ENCODE measurements around the gene TRIM14.
"Not testable (repeated sequence)": the region's sequence is repeated elsewhere in the genome, so short reads cannot be mapped to it uniquely, and the experiment has no call there.

Gene TRIM14

DNA sequence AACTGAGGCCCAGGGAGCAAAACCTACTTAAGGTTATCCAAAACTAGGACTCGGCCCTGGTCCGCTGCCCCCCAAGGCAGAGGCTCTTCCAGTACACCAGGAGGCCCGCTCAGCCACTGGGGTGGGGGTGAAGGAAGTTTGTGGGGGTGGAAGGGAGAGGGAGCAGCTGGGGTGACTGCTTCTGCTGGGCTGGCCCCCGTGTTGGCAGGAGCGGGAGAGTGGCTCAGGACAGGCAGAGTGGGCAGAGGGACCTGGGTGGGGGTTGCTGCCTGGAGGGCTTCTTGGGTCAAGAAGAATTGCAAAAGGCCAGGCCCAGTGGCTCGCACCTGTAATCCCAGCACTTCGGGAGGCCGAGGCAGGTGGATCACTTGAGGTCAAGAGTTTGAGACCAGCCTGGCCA is 8.2 kb upstream of the TRIM14 start:
- TF ChIP-seq, protein P1, sequence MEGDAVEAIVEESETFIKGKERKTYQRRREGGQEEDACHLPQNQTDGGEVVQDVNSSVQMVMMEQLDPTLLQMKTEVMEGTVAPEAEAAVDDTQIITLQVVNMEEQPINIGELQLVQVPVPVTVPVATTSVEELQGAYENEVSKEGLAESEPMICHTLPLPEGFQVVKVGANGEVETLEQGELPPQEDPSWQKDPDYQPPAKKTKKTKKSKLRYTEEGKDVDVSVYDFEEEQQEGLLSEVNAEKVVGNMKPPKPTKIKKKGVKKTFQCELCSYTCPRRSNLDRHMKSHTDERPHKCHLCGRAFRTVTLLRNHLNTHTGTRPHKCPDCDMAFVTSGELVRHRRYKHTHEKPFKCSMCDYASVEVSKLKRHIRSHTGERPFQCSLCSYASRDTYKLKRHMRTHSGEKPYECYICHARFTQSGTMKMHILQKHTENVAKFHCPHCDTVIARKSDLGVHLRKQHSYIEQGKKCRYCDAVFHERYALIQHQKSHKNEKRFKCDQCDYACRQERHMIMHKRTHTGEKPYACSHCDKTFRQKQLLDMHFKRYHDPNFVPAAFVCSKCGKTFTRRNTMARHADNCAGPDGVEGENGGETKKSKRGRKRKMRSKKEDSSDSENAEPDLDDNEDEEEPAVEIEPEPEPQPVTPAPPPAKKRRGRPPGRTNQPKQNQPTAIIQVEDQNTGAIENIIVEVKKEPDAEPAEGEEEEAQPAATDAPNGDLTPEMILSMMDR (IDR thresholded peaks at IDR 0.05; ENCODE audit: unreplicated experiment in 3 of 3): no peak
- Mint-ChIP-seq H3K4me3 (no peak overlapping the region), H3K27ac (no peak overlapping the region), H3K36me3 (ENCODE audit: low read depth) (no peaks in the 10 kb centered on the region), H3K4me1 (no peaks in the 10 kb centered on the region), H3K9me3 (no peaks in the 10 kb centered on the region), H3K27me3 (ENCODE audit: low read depth) (peaks cover 3% of the 10 kb centered on the region)

DNA sequence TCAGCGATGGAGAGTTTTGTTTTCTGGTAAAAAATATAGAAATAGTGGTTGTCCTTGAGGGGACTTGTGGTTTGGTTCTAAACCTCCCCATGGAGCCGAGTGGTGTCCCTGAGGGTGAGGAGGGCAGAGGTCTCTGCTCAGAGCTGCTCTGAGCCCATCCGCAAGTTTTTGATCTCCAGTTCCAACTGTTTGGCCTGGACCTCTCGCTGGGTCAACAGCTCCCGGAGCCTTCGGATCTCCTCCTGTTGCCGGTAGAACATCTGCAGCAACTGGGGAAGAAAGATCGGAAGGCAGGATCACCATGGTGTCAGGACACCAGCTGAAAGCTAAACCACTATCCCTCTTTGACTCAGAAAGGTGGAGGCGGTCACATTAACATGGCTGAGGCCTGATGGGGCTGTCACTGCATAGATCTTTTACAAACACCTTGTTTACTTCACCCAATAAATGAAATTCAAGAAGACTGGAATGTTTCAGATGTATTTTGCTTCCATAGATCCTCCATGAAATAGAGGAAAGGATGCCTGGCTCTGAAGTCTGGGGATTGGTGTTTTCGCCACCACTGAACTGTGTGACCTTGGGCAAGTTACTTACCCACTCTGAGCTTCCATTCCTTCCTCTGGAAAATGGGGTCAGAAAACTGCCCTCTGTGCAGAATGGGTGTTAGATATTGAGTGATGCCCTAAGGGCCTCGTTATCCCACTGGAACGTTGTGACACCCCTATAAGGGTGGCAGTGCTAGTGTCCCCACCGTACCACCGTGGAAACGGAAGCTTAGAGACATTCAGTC is 5.8 kb upstream of the TRIM14 start:
- Mint-ChIP-seq H3K4me3 (no peak overlapping the region), H3K4me1 (peaks cover 4% of the 10 kb centered on the region), H3K27me3 (ENCODE audit: low read depth) (peaks cover 9% of the 10 kb centered on the region), H3K27ac (no peak overlapping the region), H3K9me3 (no peaks in the 10 kb centered on the region), H3K36me3 (ENCODE audit: low read depth) (no peaks in the 10 kb centered on the region)
- TF ChIP-seq, protein P1 (IDR thresholded peaks at IDR 0.05; ENCODE audit: unreplicated experiment in 3 of 3): no peak

DNA sequence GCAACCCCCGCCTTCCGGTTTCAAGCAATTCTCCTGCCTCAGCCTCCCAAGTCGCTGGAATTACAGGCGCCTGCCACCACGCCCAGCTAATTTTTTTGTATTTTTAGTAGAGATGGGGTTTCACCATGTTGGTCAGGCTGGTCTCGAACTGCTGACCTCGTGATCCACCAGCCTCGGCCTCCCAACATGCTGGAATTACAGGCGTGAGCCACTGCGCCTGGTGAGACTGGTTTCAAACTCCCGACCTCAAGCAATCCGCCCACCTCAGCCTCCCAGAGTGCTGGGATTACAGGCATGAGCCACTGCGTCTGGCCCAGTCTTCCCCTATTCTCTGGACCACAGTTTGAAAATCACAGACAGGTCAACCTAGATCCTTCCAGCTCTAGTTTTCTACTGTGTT is 5.1 kb upstream of the TRIM14 start:
- H3K4me3 Mint-ChIP-seq; H3K4me1 Mint-ChIP-seq; H3K9me3 Mint-ChIP-seq; H3K36me3 Mint-ChIP-seq (ENCODE audit: low read depth); H3K27ac Mint-ChIP-seq: not testable (repeated sequence)
- H3K27me3 Mint-ChIP-seq (ENCODE audit: low read depth): peaks cover 11% of the 10 kb centered on the region

DNA sequence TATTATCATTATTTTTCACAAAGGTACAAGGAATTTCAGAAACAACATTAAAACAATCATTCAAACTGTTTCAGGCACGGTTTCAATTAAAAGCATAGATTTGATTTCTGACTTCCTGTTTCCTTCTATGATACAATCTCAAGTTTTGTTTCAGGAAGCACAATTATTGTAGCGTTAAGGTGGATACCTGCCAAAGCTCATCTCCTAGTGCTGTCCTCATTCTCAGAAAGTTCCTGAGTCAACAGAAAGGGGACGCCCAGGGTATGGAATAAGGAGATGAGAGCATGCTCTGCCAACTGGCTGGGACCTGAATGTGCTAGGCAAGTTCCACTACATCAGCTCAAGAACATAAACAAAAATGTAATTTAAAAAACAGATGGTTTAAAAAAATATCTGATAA is 2.0 kb upstream of the TRIM14 start:
- peaks cover 16% of the 10 kb centered on the region for H3K27me3 Mint-ChIP-seq (ENCODE audit: low read depth)

DNA sequence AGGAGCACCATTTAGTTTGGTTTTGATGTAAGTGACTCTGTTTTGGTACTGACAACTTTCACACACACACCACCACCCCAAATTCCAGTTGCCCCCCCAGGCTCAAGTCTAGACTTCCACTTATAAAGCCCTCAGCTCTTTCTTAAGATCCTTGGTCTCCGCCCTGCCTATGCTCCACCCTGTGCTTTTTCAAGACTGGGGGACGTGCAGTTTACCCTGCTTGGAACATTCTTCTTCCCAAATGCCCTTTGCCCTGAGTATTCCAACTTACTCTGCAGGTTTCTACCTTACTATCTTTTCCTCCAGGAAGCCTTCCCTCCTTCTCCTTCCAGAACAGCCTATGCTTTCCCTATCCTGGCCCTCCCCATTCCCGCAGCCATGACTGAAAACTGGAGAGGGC is 1.5 kb upstream of the TRIM14 start:
- H3K9me3 Mint-ChIP-seq: no peaks in the 10 kb centered on the region
- TF ChIP-seq, protein P1 (IDR thresholded peaks at IDR 0.05; ENCODE audit: unreplicated experiment in 3 of 3): no peak
- peaks cover 14% of the 10 kb centered on the region for H3K4me1 Mint-ChIP-seq
- H3K27me3 Mint-ChIP-seq (ENCODE audit: low read depth): peaks cover 16% of the 10 kb centered on the region
- no peak overlapping the region for H3K27ac Mint-ChIP-seq
- no peaks in the 10 kb centered on the region for H3K36me3 Mint-ChIP-seq (ENCODE audit: low read depth)
- H3K4me3 Mint-ChIP-seq: peak overlapping the region; percentile 45 to 66 (median 63)

More for the DNA sequence above, 2.0 kb upstream of the TRIM14 start:
- TF ChIP-seq, protein P1 (IDR thresholded peaks at IDR 0.05; ENCODE audit: unreplicated experiment in 3 of 3): no peak
- no peaks in the 10 kb centered on the region for H3K36me3 Mint-ChIP-seq (ENCODE audit: low read depth)
- H3K4me1 Mint-ChIP-seq: peaks cover 14% of the 10 kb centered on the region
- H3K9me3 Mint-ChIP-seq: no peaks in the 10 kb centered on the region
- peak overlapping the region in 1 of 3 experiments; percentile 63 for H3K4me3 Mint-ChIP-seq
- H3K27ac Mint-ChIP-seq: no peak overlapping the region

DNA sequence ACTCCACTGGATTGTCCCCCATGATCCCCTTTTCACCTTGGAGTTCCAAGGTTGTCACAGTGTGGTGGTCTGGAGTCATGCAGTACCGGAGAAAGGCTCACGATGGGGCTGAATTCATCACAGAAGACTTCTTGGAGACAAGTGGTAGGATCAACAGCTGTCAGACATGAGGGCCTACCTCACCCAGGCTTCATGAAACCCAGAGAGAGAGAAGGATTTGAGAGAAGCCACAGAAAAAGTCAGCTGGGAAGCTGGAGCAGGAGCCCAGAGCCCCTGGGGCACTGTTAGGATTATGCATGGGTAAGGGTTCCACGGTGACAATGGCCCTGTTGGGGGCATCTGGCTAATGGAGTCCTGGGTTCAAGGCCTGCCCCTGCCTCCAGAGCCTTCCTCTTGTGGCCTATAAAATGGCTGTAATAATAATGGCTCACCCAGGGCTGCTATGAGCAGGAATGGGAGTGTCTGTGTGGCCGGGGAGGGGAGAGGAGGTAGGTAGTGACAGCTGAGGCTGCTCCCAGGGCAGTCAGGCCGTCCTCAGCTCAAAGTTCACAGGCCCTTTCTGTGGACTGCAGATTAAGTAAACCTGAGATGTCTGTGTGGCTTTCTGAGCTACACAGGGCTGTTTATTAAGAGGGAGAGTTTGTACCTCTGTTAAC is 910 bp downstream of the TRIM14 start:
- Mint-ChIP-seq H3K27me3 (ENCODE audit: low read depth) (peaks cover 16% of the 10 kb centered on the region), H3K36me3 (ENCODE audit: low read depth) (no peaks in the 10 kb centered on the region), H3K4me1 (peaks cover 14% of the 10 kb centered on the region), H3K9me3 (no peaks in the 10 kb centered on the region), H3K4me3 (peak overlapping the region; percentile 70 to 82 (median 79)), H3K27ac (no peak overlapping the region)
- TF ChIP-seq, protein P1 (IDR thresholded peaks at IDR 0.05; ENCODE audit: unreplicated experiment in 3 of 3): no peak

DNA sequence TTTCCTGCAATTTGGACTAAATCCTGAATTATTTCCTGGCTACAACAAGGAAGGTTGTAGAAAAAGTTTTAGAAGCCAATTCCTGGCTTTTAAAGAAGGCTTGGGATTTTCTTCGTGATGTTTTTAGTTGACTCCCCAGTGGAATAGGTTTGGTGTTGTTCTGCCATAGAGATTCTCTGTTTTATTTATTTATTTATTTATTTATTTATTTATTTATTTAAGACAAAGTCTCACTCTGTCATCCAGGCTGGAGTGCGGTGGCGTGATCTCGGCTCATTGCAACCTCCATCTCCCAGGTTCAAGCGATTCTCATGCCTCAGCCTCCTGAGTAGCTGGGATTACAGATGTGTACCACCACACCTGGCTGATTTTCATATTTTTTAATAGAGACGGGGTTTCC is 1.9 kb downstream of the TRIM14 start:
- H3K9me3 Mint-ChIP-seq; H3K27ac Mint-ChIP-seq; H3K4me3 Mint-ChIP-seq; H3K36me3 Mint-ChIP-seq (ENCODE audit: low read depth): not testable (repeated sequence)
- Mint-ChIP-seq H3K27me3 (ENCODE audit: low read depth) (peaks cover 16% of the 10 kb centered on the region), H3K4me1 (peaks cover 14% of the 10 kb centered on the region)
